ENCODE measurements around the gene ZNF580. TPM values are rescaled to one million over a fixed set of nuclear protein-coding genes. Genes with fewer than 3 reads are reported as not detected.

The ZNF580 gene
- total and polyA plus RNA-seq, 2 of the 13 experiments (the other 11 are each of a cell fraction or from before 2014, with no cell fraction given) = 4.4 to 6.0 TPM

DNA sequence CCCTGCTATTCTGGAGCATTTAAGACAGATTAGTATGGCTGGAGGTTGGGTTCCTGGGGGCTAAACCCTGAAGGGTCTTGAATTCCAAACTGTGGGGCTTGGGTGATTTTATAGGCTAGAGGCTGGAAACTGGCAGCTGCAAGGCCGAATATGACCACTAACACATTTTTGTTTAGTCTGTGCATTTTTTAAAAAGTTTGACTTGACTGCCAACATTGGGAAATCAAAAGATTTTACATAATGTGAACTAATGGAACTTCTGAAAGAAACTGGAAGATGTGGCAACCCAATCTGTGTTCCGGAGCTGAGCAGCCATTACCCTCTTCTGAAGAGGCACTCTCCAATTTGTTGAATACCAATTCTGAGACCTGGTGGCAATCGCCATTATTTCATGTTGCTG is 21.5 kb upstream of the ZNF580 start:
- peaks cover 2 to 5% of the 10 kb centered on the region in 2 experiments; a peak in 1 of 5 replicates for H3K36me3 ChIP-seq (replicated peaks in 1 of 2; ENCODE audit: control insufficient read depth in 1 of 2, insufficient read depth in 2 of 2, low read length in 2 of 2)
- 92% methylated on average over 3 of the region's 3 CpGs for WGBS (ENCODE audit: low lambda C conversion rate)
- no peak overlapping the region for H3K4me2 ChIP-seq (ENCODE audit: low read depth, low read length)
- H3K27ac ChIP-seq (ENCODE audit: extremely low read length, insufficient read depth, low read length) = no peak overlapping the region
- POLR2A ChIA-PET = interaction anchor here (1.9 kb wide), 1 partner anchor 13 kb away, joined by 6 read pairs; no protein-coding TSS in a partner anchor
- CTCF ChIA-PET (ENCODE audit: low intra/inter-chr PET ratio, low total read pairs) = no interaction called here
- in situ Hi-C loops (cut with HindIII; ENCODE audit: extremely low pct_ligation_motif_present, low pct_unique_long_range_greater_than_20kb) = no loop called here
- H2AFZ ChIP-seq (ENCODE audit: low read length) = no peak overlapping the region
- no peak for ATAC-seq
- H3K4me3 ChIP-seq (replicated peaks in 1 of 3; ENCODE audit: insufficient read depth in 1 of 3, low read depth in 2 of 3, low read length in 3 of 3) = no peak overlapping the region
- H3K9ac ChIP-seq (ENCODE audit: insufficient read depth, low read depth, low read length) = no peak overlapping the region
- peaks cover 4% of the 10 kb centered on the region for H3K79me2 ChIP-seq (ENCODE audit: insufficient read depth, low read length)
- DNase-seq (ENCODE audit: low spot score) = no peak
- H4K20me1 ChIP-seq (ENCODE audit: insufficient read depth, low read length) = peaks cover 14% of the 10 kb centered on the region; the same call in 1 of the 2 replicates
- TF ChIP-seq POLR2G (IDR thresholded peaks at IDR 0.05; ENCODE audit: low read depth, low read length) = peak; percentile 36; the same call in 1 of the 2 replicates
- TF ChIP-seq STAG1 (CRISPR knock-in tag; IDR thresholded peaks at IDR 0.05) = no peak
- BruUV-seq (replicated peaks) = TSS peak; percentile 44
- H3K9me3 ChIP-seq (ENCODE audit: low read length) = no peaks in the 10 kb centered on the region
- no peak for FAIRE-seq
- H3K4me1 ChIP-seq (ENCODE audit: insufficient read depth, low read length) = peaks cover 25% of the 10 kb centered on the region
- no peaks in the 10 kb centered on the region for H3K27me3 ChIP-seq (ENCODE audit: control insufficient read depth in 1 of 2, insufficient read depth in 2 of 2, low read length in 2 of 2)
- intact Hi-C loops (cut with micrococcal nuclease; ENCODE audit: unreplicated experiment) = no loop called here

DNA sequence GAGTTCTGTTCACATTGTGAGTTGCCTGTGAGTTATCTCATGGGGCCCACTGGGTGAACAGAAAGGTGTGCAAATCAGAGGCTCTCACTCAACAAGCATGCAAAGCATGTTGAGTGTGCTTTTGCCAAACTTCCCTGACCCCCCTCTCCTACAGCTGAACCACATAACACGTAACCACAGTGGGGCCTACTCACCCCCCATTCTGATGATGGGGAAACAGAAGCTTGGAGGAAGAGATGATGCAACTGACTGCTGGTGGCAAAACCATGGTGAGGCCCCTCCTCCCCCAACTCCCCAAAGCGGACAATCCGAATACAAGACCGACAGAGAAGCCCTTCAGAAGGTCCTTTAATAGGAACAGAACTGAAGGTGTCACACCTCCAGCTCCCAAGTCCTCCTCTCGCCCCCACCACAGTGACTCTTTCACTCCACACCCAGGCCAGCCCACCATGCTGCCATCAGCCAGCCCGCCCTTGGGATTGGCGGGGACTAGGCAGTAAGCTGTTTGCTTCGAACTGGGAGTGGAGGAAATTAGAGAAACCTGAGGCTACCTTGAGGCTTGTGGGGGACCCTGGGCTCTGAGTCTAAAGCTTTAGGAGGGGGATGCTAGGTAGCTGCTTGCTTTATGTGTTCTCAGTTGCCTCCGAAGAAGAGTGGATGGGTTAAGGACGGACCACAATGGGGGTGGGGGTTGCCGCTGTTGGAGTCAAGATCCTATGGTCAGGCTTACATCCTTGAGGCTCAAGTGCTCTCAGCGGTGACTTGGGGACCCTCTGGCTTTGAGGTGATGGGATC is 20.2 kb upstream of the ZNF580 start:
- DNase-seq (ENCODE audit: low spot score) (no peak), ATAC-seq (no peak), FAIRE-seq (no peak)
- WGBS (ENCODE audit: low lambda C conversion rate) = 95% methylated on average over 11 of the region's 12 CpGs
- Histone ChIP-seq H3K4me1 (ENCODE audit: insufficient read depth, low read length) (peaks cover 31% of the 10 kb centered on the region), H3K4me2 (ENCODE audit: low read depth, low read length) (no peak overlapping the region), H3K4me3 (replicated peaks in 1 of 3; ENCODE audit: insufficient read depth in 1 of 3, low read depth in 2 of 3, low read length in 3 of 3) (no peak overlapping the region), H3K9me3 (ENCODE audit: low read length) (no peaks in the 10 kb centered on the region), H3K27me3 (ENCODE audit: control insufficient read depth in 1 of 2, insufficient read depth in 2 of 2, low read length in 2 of 2) (no peaks in the 10 kb centered on the region), H3K9ac (ENCODE audit: insufficient read depth, low read depth, low read length) (no peak overlapping the region), H3K27ac (ENCODE audit: extremely low read length, insufficient read depth, low read length) (no peak overlapping the region), H3K79me2 (ENCODE audit: insufficient read depth, low read length) (peaks cover 4% of the 10 kb centered on the region), H3K36me3 (replicated peaks in 1 of 2; ENCODE audit: control insufficient read depth in 1 of 2, insufficient read depth in 2 of 2, low read length in 2 of 2) (peaks cover 2 to 5% of the 10 kb centered on the region in 2 experiments; a peak in 1 of 5 replicates), H4K20me1 (ENCODE audit: insufficient read depth, low read length) (peaks cover 14% of the 10 kb centered on the region; the same call in 1 of the 2 replicates), H2AFZ (ENCODE audit: low read length) (no peak overlapping the region)
- no TSS peak for BruUV-seq (replicated peaks)
- POLR2A ChIA-PET = interaction anchor here (1.9 kb wide), 1 partner anchor 14 kb away, joined by 6 read pairs; no protein-coding TSS in a partner anchor
- TF ChIP-seq PAF1 (CRISPR knock-in tag; IDR thresholded peaks at IDR 0.05) = peak; percentile 39; the same call in 1 of the 2 replicates
- no peak for TF ChIP-seq MAFG (CRISPR knock-in tag; IDR thresholded peaks at IDR 0.05)
- peak; percentile 50; the same call in 1 of the 2 replicates for TF ChIP-seq POLR2G (IDR thresholded peaks at IDR 0.05; ENCODE audit: low read depth, low read length)
- TF ChIP-seq ZC3H13 (CRISPR knock-in tag; IDR thresholded peaks at IDR 0.05) = peak; percentile 45; the same call in 1 of the 2 replicates
- in situ Hi-C loops (cut with HindIII; ENCODE audit: extremely low pct_ligation_motif_present, low pct_unique_long_range_greater_than_20kb) (no loop called here), intact Hi-C loops (cut with micrococcal nuclease; ENCODE audit: unreplicated experiment) (no loop called here)
- CTCF ChIA-PET (ENCODE audit: low intra/inter-chr PET ratio, low total read pairs) = no interaction called here
